Gastrocnemius medialis (tissue), 4 donors: ENCODE results near the gene TUBB6. TPM values are rescaled to one million over a fixed set of nuclear protein-coding genes. Genes with fewer than 3 reads are reported as not detected.
A peak's percentile ranks its signal among the peaks of the same experiment; 100 is the strongest.

ENCODE experiments used
- ATAC-seq, 2 donors: fragments of 150-250 bp; one replicate each; pipeline ENCODE4 v1.9.1; 2016
- DNase-seq, 2 donors: peaks; one replicate each; pipeline ENCODE4 v3.0.0-alpha.2; 2019
- H3K27ac ChIP-seq, 4 donors: fragments of 200-600 bp; sonication (generic); 1 replicate in 1 of 4; 2 replicates in 3 of 4; pipeline ENCODE4 v1.5.1; 2016 to 2018; ENCODE audit warnings: mild to moderate bottlenecking in 2 of 4, moderate library complexity in 1 of 4
- H3K27me3 ChIP-seq, 3 donors: fragments of 200-600 bp; sonication (generic) in 2 of 3; 1 replicate in 1 of 3; 2 replicates in 2 of 3; pipeline versions ENCODE4 v1.5.1 to v1.6.0; 2016 to 2019; ENCODE audit warnings: mild to moderate bottlenecking in 1 of 3, moderate library complexity in 1 of 3
- H3K36me3 ChIP-seq, 2 donors: fragments of 200-600 bp; sonication (generic) in 1 of 2; one replicate each; pipeline ENCODE4 v1.5.1; 2017 to 2018
- H3K4me1 ChIP-seq, 2 donors: fragments of 200-600 bp; sonication (generic) in 1 of 2; one replicate each; pipeline ENCODE4 v1.5.1; 2016 to 2017; ENCODE audit warnings: mild to moderate bottlenecking in 2 of 2
- H3K4me3 ChIP-seq, 4 donors: fragments of 200-600 bp; sonication (generic) in 3 of 4; 1 replicate in 1 of 4; 2 replicates in 3 of 4; pipeline ENCODE4 v1.5.1; 2016 to 2019; ENCODE audit warnings: mild to moderate bottlenecking in 2 of 4
- H3K9me3 ChIP-seq, 3 donors: fragments of 200-600 bp; sonication (generic) in 2 of 3; 1 replicate in 1 of 3; 2 replicates in 2 of 3; pipeline ENCODE4 v1.5.1; 2016 to 2019
- POLR2A ChIP-seq, 2 donors: fragments of 450-650 bp; IDR thresholded peaks; one replicate each; pipeline ENCODE4 v1.6.1; 2017; ENCODE audit warnings: antibody characterized with exemption in 2 of 2, mild to moderate bottlenecking in 2 of 2, moderate library complexity in 2 of 2
- in situ Hi-C, 4 donors: fragments of 200-750 bp; cut with MboI; loops; one replicate each; pipeline versions ENCODE4 v1.15.0 to v1.8.0; 2017; ENCODE audit warnings: low sequenced_read_pairs in 4 of 4
- intact Hi-C: fragments of 100-400 bp; cut with DNase I; formaldehyde crosslinking; loops from one replicate; pipeline ENCODE4 v1.15.1; 2023; ENCODE audit warnings: low total_unique reads
- total RNA-seq, 4 donors: library from RNA; depleted of rRNA; stranded (reverse); fragments of >200 nt; gene quantifications; one replicate each; pipeline versions ENCODE4 v1.1.0 to v1.2.3, GENCODE V29; 2016
- TF ChIP-seq, protein P1 (sequence below), 5 experiments: fragments of 450-650 bp in 3 of 5; fragments of 200-600 bp in 2 of 5; sonication (generic) in 2 of 5; IDR thresholded peaks in 4 of 5; conservative IDR thresholded peaks in 1 of 5; 1 replicate in 4 of 5; 2 replicates in 1 of 5; pipeline ENCODE4 v1.5.1; 2016 to 2019; ENCODE audit warnings: antibody characterized with exemption in 5 of 5, mild to moderate bottlenecking in 3 of 5, moderate library complexity in 3 of 5

The TUBB6 gene
- total RNA-seq, 4 donors from 2014 or later, result 6.3 to 29.7 (median 13.5) TPM

DNA sequence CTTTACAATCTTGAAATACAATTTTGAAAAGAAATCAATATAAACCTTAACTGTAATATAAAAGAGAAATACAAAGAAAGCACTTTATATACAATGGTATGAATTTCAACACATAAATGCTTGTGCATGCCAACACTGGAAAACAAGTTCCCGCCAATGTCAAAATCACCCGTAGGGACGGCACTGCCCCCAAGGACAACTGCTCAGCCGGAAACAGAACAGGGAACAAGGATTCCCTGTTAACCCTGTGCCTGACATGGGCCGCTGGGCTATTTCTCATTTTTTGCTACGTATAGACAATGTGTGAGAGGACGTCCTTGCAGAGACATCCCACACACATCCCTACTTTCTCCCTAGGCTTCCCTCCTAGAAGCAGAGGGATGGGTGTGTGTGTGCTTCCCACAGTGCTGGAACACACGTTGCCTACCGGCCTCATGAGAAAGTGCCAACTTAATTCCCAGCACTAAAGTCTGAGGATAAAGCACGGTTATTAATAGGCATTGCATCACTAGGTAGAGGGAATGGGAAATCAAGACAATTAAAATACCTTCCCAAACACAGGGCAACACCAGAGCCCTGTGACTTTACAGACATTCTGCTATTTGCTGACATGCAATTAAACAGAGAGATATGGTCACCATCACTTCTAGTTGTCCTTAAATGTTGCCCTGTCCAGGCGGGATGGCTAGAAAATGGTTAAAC lies 54.6 kb downstream of the TUBB6 start:
- no peak for DNase-seq
- H3K4me3 ChIP-seq, result no peak overlapping the region
- H3K27me3 ChIP-seq, result no peaks in the 10 kb centered on the region
- peaks cover 15 to 19% of the 10 kb centered on the region in 2 donors for H3K4me1 ChIP-seq
- intact Hi-C loops (no loop called here), in situ Hi-C loops (no loop called here)
- TF ChIP-seq, protein P1, sequence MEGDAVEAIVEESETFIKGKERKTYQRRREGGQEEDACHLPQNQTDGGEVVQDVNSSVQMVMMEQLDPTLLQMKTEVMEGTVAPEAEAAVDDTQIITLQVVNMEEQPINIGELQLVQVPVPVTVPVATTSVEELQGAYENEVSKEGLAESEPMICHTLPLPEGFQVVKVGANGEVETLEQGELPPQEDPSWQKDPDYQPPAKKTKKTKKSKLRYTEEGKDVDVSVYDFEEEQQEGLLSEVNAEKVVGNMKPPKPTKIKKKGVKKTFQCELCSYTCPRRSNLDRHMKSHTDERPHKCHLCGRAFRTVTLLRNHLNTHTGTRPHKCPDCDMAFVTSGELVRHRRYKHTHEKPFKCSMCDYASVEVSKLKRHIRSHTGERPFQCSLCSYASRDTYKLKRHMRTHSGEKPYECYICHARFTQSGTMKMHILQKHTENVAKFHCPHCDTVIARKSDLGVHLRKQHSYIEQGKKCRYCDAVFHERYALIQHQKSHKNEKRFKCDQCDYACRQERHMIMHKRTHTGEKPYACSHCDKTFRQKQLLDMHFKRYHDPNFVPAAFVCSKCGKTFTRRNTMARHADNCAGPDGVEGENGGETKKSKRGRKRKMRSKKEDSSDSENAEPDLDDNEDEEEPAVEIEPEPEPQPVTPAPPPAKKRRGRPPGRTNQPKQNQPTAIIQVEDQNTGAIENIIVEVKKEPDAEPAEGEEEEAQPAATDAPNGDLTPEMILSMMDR (IDR thresholded peaks at IDR 0.05 in 4 of 5, conservative IDR thresholded peaks at IDR 0.05 in 1 of 5), result no peak
- TF ChIP-seq POLR2A (IDR thresholded peaks at IDR 0.05), result no peak
- peak; percentile 63 to 81 for ATAC-seq
- H3K9me3 ChIP-seq, result no peaks in the 10 kb centered on the region
- H3K36me3 ChIP-seq, result peaks cover 3 to 78% of the 10 kb centered on the region in 2 donors
- peak overlapping the region; percentile 18 to 62 (median 53) for H3K27ac ChIP-seq

DNA sequence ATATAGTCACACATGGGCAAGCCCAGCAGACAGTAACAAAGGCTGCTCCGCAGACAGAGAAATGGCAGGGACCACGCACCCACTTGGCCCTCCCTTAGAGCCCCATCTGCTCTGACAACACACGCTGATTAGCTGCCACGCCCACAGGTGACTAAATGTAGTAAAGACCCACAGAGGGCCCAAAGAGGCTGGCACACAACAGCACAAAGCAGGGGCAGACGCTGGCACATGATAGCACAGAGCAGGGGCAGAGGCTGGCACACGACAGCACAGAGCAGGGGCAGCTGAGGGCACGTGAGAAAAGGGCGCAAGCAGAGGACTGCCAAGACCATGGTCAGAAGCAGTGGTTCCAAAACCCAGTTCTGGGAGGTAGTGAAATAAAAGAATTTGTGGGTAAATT lies 58.3 kb downstream of the TUBB6 start:
- ATAC-seq (no peak), DNase-seq (no peak)
- intact Hi-C loops (no loop called here), in situ Hi-C loops (no loop called here)
- no peak for TF ChIP-seq POLR2A (IDR thresholded peaks at IDR 0.05)
- TF ChIP-seq, protein P1 (IDR thresholded peaks at IDR 0.05 in 4 of 5, conservative IDR thresholded peaks at IDR 0.05 in 1 of 5), result no peak
- H3K27ac ChIP-seq, result peak overlapping the region in 1 of 4 donors; percentile 34
- H3K9me3 ChIP-seq, result no peaks in the 10 kb centered on the region
- no peaks in the 10 kb centered on the region for H3K27me3 ChIP-seq
- H3K4me1 ChIP-seq, result peaks cover 15 to 27% of the 10 kb centered on the region in 2 donors
- no peak overlapping the region for H3K4me3 ChIP-seq
- H3K36me3 ChIP-seq, result peaks cover 0 to 48% of the 10 kb centered on the region in 2 donors

GRCh38 chr18:12366784-12367183 lies 58.7 kb downstream of the TUBB6 start:
- ATAC-seq (no peak), DNase-seq (no peak)
- intact Hi-C loops, result no loop called here
- in situ Hi-C loops, result no loop called here
- Histone ChIP-seq H3K4me1 (peaks cover 17 to 27% of the 10 kb centered on the region in 2 donors), H3K9me3 (no peaks in the 10 kb centered on the region), H3K27me3 (no peaks in the 10 kb centered on the region), H3K27ac (peak overlapping the region in 1 of 4 donors; percentile 34), H3K36me3 (peaks cover 0 to 48% of the 10 kb centered on the region in 2 donors), H3K4me3 (no peak overlapping the region)
- TF ChIP-seq, protein P1 (IDR thresholded peaks at IDR 0.05 in 4 of 5, conservative IDR thresholded peaks at IDR 0.05 in 1 of 5), result no peak
- no peak for TF ChIP-seq POLR2A (IDR thresholded peaks at IDR 0.05)

DNA sequence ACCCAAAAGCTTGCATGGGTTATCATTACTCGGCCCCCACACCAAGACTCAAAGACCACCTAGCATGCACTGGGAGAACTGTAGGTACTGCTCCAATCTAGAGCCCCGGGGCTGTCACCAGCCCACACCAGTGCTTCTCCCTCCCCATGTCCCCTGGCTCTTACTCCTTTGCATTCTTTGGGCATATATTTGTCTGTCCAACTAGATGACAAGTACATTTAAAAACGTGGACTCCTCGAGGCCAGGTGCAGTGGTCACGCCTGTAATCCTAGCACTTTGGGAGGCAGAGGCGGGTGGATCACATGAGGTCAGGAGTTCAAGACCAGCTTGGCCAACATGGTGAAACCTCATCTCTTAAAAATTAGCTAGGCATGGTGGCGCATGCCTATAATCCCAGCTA lies 61.2 kb downstream of the TUBB6 start:
- peak in 1 of 2 donors; percentile 41 for DNase-seq
- H3K9me3 ChIP-seq, result no peaks in the 10 kb centered on the region
- no peak overlapping the region for H3K4me3 ChIP-seq
- intact Hi-C loops (no loop called here), in situ Hi-C loops (no loop called here)
- H3K36me3 ChIP-seq, result peaks cover 0 to 36% of the 10 kb centered on the region in 2 donors
- no peak for TF ChIP-seq POLR2A (IDR thresholded peaks at IDR 0.05)
- TF ChIP-seq, protein P1 (IDR thresholded peaks at IDR 0.05 in 4 of 5, conservative IDR thresholded peaks at IDR 0.05 in 1 of 5), result no peak
- H3K4me1 ChIP-seq, result peaks cover 28 to 34% of the 10 kb centered on the region in 2 donors
- peak; percentile 31 to 67 for ATAC-seq
- H3K27me3 ChIP-seq, result no peaks in the 10 kb centered on the region
- peak overlapping the region in 2 of 4 donors; percentile 37 to 44 for H3K27ac ChIP-seq
